ENCODE data around the gene CSRNP3.

CSRNP3 gene

GRCh38 chr2:165594231-165594934, 124.9 kb downstream of the CSRNP3 start:
- DNase-seq = no peak

GRCh38 chr2:165594935-165595255, 125.4 kb downstream of the CSRNP3 start:
- DNase-seq = no peak

- DNase-seq = no peak
These were observed 127.3 kb downstream of the CSRNP3 start for GRCh38 chr2:165596788-165597187.

GRCh38 chr2:165601065-165601830, 131.8 kb downstream of the CSRNP3 start:
- no peak for DNase-seq

- no peak for DNase-seq
These were observed 132.5 kb downstream of the CSRNP3 start for GRCh38 chr2:165601928-165602521.

- no peak for DNase-seq
These were observed 140.2 kb downstream of the CSRNP3 start for GRCh38 chr2:165609672-165610071.

GRCh38 chr2:165610591-165611029, 141.1 kb downstream of the CSRNP3 start:
- DNase-seq = no peak

- no peak for DNase-seq
These were observed 148.4 kb downstream of the CSRNP3 start for GRCh38 chr2:165617741-165618481.

- DNase-seq = no peak
These were observed 149.3 kb downstream of the CSRNP3 start for GRCh38 chr2:165618806-165619205.

GRCh38 chr2:165621086-165621560, 151.6 kb downstream of the CSRNP3 start:
- DNase-seq = no peak

- no peak for DNase-seq
These were observed 153.7 kb downstream of the CSRNP3 start for GRCh38 chr2:165623161-165623560.

- DNase-seq = no peak
These were observed 154.4 kb downstream of the CSRNP3 start for GRCh38 chr2:165623783-165624469.

GRCh38 chr2:165624470-165624800, 154.9 kb downstream of the CSRNP3 start:
- DNase-seq = no peak

GRCh38 chr2:165627470-165627869, 158.0 kb downstream of the CSRNP3 start:
- DNase-seq = no peak

GRCh38 chr2:165629776-165630175, 160.3 kb downstream of the CSRNP3 start:
- no peak for DNase-seq

- no peak for DNase-seq
These were observed 160.7 kb downstream of the CSRNP3 start for GRCh38 chr2:165630236-165630635.

- DNase-seq = no peak
These were observed 161.6 kb downstream of the CSRNP3 start for GRCh38 chr2:165631089-165631488.

- no peak for DNase-seq
These were observed 163.1 kb downstream of the CSRNP3 start for GRCh38 chr2:165632594-165632993.

GRCh38 chr2:165633431-165633830, 163.9 kb downstream of the CSRNP3 start:
- DNase-seq = no peak

GRCh38 chr2:165634282-165634681, 164.8 kb downstream of the CSRNP3 start:
- no peak for DNase-seq

- no peak for DNase-seq
These were observed 165.4 kb downstream of the CSRNP3 start for GRCh38 chr2:165634855-165635254.

- no peak for DNase-seq
These were observed 166.0 kb downstream of the CSRNP3 start for GRCh38 chr2:165635532-165635931.

- DNase-seq = no peak
These were observed 167.5 kb downstream of the CSRNP3 start for GRCh38 chr2:165636959-165637358.
